SK-N-SH treated with all-trans-retinoic acid at 6 μM for 48 hours (cell line): ENCODE results near the gene ERCC5.

ENCODE experiments used
- ATAC-seq: fragments of 200-7000 bp; cut with Tn5 transposase; 3 replicates; pipeline ENCODE4 v1.9.1; 2020; ENCODE audit warnings: mild to moderate bottlenecking, moderate library complexity
- ARNTL ChIP-seq: fragments of 450-650 bp; formaldehyde crosslinking; IDR thresholded peaks from 2 replicates; pipeline ENCODE4 v1.5.0; 2020; ENCODE audit warnings: low read depth, mild to moderate bottlenecking, moderate library complexity, borderline replicate concordance
- BACH2 ChIP-seq: fragments of 250-450 bp; sonication (Bioruptor Pico); IDR thresholded peaks from 2 replicates; pipeline ENCODE4 v1.9.0; 2021; ENCODE audit warnings: mild to moderate bottlenecking, borderline replicate concordance
- CREB5 ChIP-seq: fragments of 250-450 bp; sonication (Bioruptor Pico); IDR thresholded peaks from 2 replicates; pipeline ENCODE4 v1.5.1; 2020; ENCODE audit warnings: low read depth, mild to moderate bottlenecking, moderate library complexity
- CSDC2 ChIP-seq: fragments of 250-450 bp; sonication (Bioruptor Pico); IDR thresholded peaks from 2 replicates; pipeline ENCODE4 v1.5.0; 2020; ENCODE audit warnings: mild to moderate bottlenecking, moderate library complexity
- ESRRG ChIP-seq: fragments of 250-450 bp; sonication (Bioruptor Pico); IDR thresholded peaks from 2 replicates; pipeline ENCODE4 v1.6.1; 2021; ENCODE audit warnings: mild to moderate bottlenecking
- GLIS3 ChIP-seq: fragments of 250-450 bp; sonication (Bioruptor Pico); IDR thresholded peaks from 2 replicates; pipeline ENCODE4 v1.5.0; 2020; ENCODE audit warnings: mild to moderate bottlenecking, moderate library complexity
- ISL1 ChIP-seq: fragments of 250-450 bp; sonication (Bioruptor Pico); IDR thresholded peaks from 2 replicates; pipeline ENCODE4 v2.1.2; 2022; ENCODE audit warnings: mild to moderate bottlenecking, moderate library complexity
- PATZ1 ChIP-seq: fragments of 250-450 bp; sonication (Bioruptor Pico); IDR thresholded peaks from 2 replicates; pipeline ENCODE4 v1.8.0; 2020; ENCODE audit warnings: mild to moderate bottlenecking, moderate library complexity, borderline replicate concordance
- POU6F1 ChIP-seq: fragments of 250-450 bp; sonication (Bioruptor Pico); IDR thresholded peaks from 2 replicates; pipeline ENCODE4 v1.8.0; 2021; ENCODE audit warnings: low read depth, mild to moderate bottlenecking, moderate library complexity, borderline replicate concordance
- PPARA ChIP-seq: fragments of 250-450 bp; sonication (Bioruptor Pico); IDR thresholded peaks from 2 replicates; pipeline ENCODE4 v1.5.0; 2020; ENCODE audit warnings: mild to moderate bottlenecking, borderline replicate concordance
- RARB ChIP-seq: fragments of 250-450 bp; sonication (Bioruptor Pico); IDR thresholded peaks from 2 replicates; pipeline ENCODE4 v1.8.0; 2021; ENCODE audit warnings: mild to moderate bottlenecking, moderate library complexity
- SNAI2 ChIP-seq: fragments of 250-450 bp; sonication (Bioruptor Pico); IDR thresholded peaks from 2 replicates; pipeline ENCODE4 v1.5.0; 2020; ENCODE audit warnings: mild to moderate bottlenecking, moderate library complexity
- TCF4 ChIP-seq: fragments of 250-450 bp; sonication (Bioruptor Pico); IDR thresholded peaks from 2 replicates; pipeline ENCODE4 v1.8.0; 2021; ENCODE audit warnings: mild to moderate bottlenecking, moderate library complexity, borderline replicate concordance
- TOX ChIP-seq: fragments of 250-450 bp; sonication (Bioruptor Pico); IDR thresholded peaks from 2 replicates; pipeline ENCODE4 v1.8.0; 2021; ENCODE audit warnings: mild to moderate bottlenecking, moderate library complexity, borderline replicate concordance
- TSHZ2 ChIP-seq: fragments of 250-450 bp; sonication (Bioruptor Pico); IDR thresholded peaks from 2 replicates; pipeline ENCODE4 v1.5.0; 2020; ENCODE audit warnings: mild to moderate bottlenecking, moderate library complexity
- ZC3H10 ChIP-seq: fragments of 250-450 bp; sonication (Bioruptor Pico); IDR thresholded peaks from 2 replicates; pipeline ENCODE4 v1.5.1; 2021; ENCODE audit warnings: mild to moderate bottlenecking, moderate library complexity
- ZFP3 ChIP-seq: fragments of 250-450 bp; sonication (Bioruptor Pico); IDR thresholded peaks from 2 replicates; pipeline ENCODE4 v1.5.0; 2020; ENCODE audit warnings: mild to moderate bottlenecking, moderate library complexity
- ZFP30 ChIP-seq: fragments of 450-650 bp; formaldehyde crosslinking; IDR thresholded peaks from 2 replicates; pipeline ENCODE4 v1.5.0; 2022; ENCODE audit warnings: mild to moderate bottlenecking, moderate library complexity
- ZNF565 ChIP-seq: fragments of 450-650 bp; formaldehyde crosslinking; conservative IDR thresholded peaks from 2 replicates; pipeline ENCODE4 v1.5.0; 2020; ENCODE audit warnings: low read depth, mild to moderate bottlenecking, moderate library complexity
- ZNF70 ChIP-seq: fragments of 450-650 bp; formaldehyde crosslinking; IDR thresholded peaks from 2 replicates; pipeline ENCODE4 v1.5.0; 2020; ENCODE audit warnings: mild to moderate bottlenecking, moderate library complexity
- ZNF8 ChIP-seq: fragments of 450-650 bp; formaldehyde crosslinking; IDR thresholded peaks from 2 replicates; pipeline ENCODE4 v1.5.0; 2020; ENCODE audit warnings: mild to moderate bottlenecking, moderate library complexity

Gene ERCC5

GRCh38 chr13:102872131-102872530, 26.3 kb downstream of the ERCC5 start:
- TF ChIP-seq ISL1 (CRISPR knock-in tag) (no peak), ZFP30 (CRISPR knock-in tag) (no peak), ZC3H10 (CRISPR knock-in tag) (no peak), ARNTL (CRISPR knock-in tag) (no peak)
- ATAC-seq, result no peak

GRCh38 chr13:102872531-102872930, 26.7 kb downstream of the ERCC5 start:
- TF ChIP-seq ZNF565, result no peak
- no peak for TF ChIP-seq ZC3H10 (CRISPR knock-in tag)
- TF ChIP-seq ESRRG (CRISPR knock-in tag), result no peak
- no peak for TF ChIP-seq SNAI2 (CRISPR knock-in tag)
- TF ChIP-seq TOX, result no peak
- TF ChIP-seq PPARA, result no peak
- TF ChIP-seq BACH2 (CRISPR knock-in tag), result no peak
- TF ChIP-seq ZFP3, result no peak
- no peak for TF ChIP-seq ISL1 (CRISPR knock-in tag)
- TF ChIP-seq ZNF8, result no peak
- TF ChIP-seq CSDC2 (CRISPR knock-in tag), result no peak
- ATAC-seq, result no peak

- no peak for ATAC-seq
- TF ChIP-seq CREB5, result no peak
- TF ChIP-seq ZFP30 (CRISPR knock-in tag), result no peak
- TF ChIP-seq ZNF565, result no peak
- TF ChIP-seq POU6F1 (CRISPR knock-in tag), result no peak
- no peak for TF ChIP-seq ESRRG (CRISPR knock-in tag)
- no peak for TF ChIP-seq PPARA
- no peak for TF ChIP-seq ARNTL (CRISPR knock-in tag)
- TF ChIP-seq PATZ1 (CRISPR knock-in tag), result no peak
- no peak for TF ChIP-seq ZNF8
- no peak for TF ChIP-seq RARB
- no peak for TF ChIP-seq ISL1 (CRISPR knock-in tag)
- no peak for TF ChIP-seq SNAI2 (CRISPR knock-in tag)
- no peak for TF ChIP-seq ZNF70 (CRISPR knock-in tag)
- TF ChIP-seq TOX, result no peak
- TF ChIP-seq GLIS3, result no peak
- no peak for TF ChIP-seq ZFP3
- TF ChIP-seq BACH2 (CRISPR knock-in tag), result no peak
- no peak for TF ChIP-seq TCF4
- no peak for TF ChIP-seq CSDC2 (CRISPR knock-in tag)
- TF ChIP-seq, all 23 proteins: peak for 0
Measured at GRCh38 chr13:102873653-102874052, 27.8 kb downstream of the ERCC5 start.

- TF ChIP-seq TSHZ2 (CRISPR knock-in tag) (no peak), PPARA (no peak), ZFP30 (CRISPR knock-in tag) (no peak), ZFP3 (no peak), RARB (no peak), GLIS3 (no peak), ZNF8 (no peak), ZC3H10 (CRISPR knock-in tag) (no peak), ESRRG (CRISPR knock-in tag) (no peak)
- ATAC-seq, result no peak
Measured at GRCh38 chr13:102875256-102875655, 29.4 kb downstream of the ERCC5 start.
